Activated T-helper 1 cell treated with anti-CD3 and anti-CD28 coated beads, Interleukin-12 subunit alpha, Interleukin-12 subunit beta, Interleukin-2, Interleukin-4 antibody, amounts not matched to agents 30 ng/mL and 10 ng/mL and 1 ng/mL, durations not matched to agents 14 hours and 24 hours and 36 hours (primary cell): Measurements from ENCODE around the gene CCDC171. TPM values are rescaled to one million over a fixed set of nuclear protein-coding genes. Genes with fewer than 3 reads are reported as not detected.
"Not testable (repeated sequence)": the region's sequence is repeated elsewhere in the genome, so short reads cannot be mapped to it uniquely, and the experiment has no call there.

Experiments used
- DNase-seq: peaks from one replicate; pipeline ENCODE4 v3.0.0; 2021; ENCODE audit warnings: low spot score
- H3K27ac Mint-ChIP-seq: one replicate; pipeline ENCODE4 v1.8.0; 2021; ENCODE audit warnings: mild to moderate bottlenecking, mixed read lengths
- H3K27me3 Mint-ChIP-seq: one replicate; pipeline ENCODE4 v1.8.0; 2022; ENCODE audit warnings: mild to moderate bottlenecking, moderate library complexity, mixed read lengths; ENCODE audit not compliant: insufficient read depth
- H3K36me3 Mint-ChIP-seq: one replicate; pipeline ENCODE4 v1.8.0; 2021; ENCODE audit warnings: low read depth, mixed read lengths
- H3K4me1 Mint-ChIP-seq: one replicate; pipeline ENCODE4 v1.8.0; 2021; ENCODE audit warnings: low read depth, mixed read lengths
- H3K4me3 Mint-ChIP-seq: one replicate; pipeline ENCODE4 v1.8.0; 2021; ENCODE audit warnings: mild to moderate bottlenecking, moderate library complexity, mixed read lengths
- H3K9me3 Mint-ChIP-seq: one replicate; pipeline ENCODE4 v1.8.0; 2021; ENCODE audit warnings: mixed read lengths
- intact Hi-C: fragments of 100-400 bp; cut with micrococcal nuclease; formaldehyde crosslinking; loops from one replicate; pipeline ENCODE4 v1.15.1; 2024
- total RNA-seq: library from RNA; stranded (reverse); gene quantifications from 2 replicates; pipeline ENCODE4 v1.2.3, GENCODE V29; 2022

Gene CCDC171
- total RNA-seq, 1 donor from 2014 or later = 2.0 TPM

GRCh38 chr9:15761551-15761950, 208.7 kb downstream of the CCDC171 start:
- Mint-ChIP-seq H3K27ac (no peak overlapping the region), H3K36me3 (no peaks in the 10 kb centered on the region), H3K9me3 (no peaks in the 10 kb centered on the region), H3K4me3 (no peak overlapping the region), H3K4me1 (no peaks in the 10 kb centered on the region), H3K27me3 (no peaks in the 10 kb centered on the region)
- DNase-seq = no peak
- intact Hi-C loops = no loop called here

GRCh38 chr9:15763371-15763770, 210.5 kb downstream of the CCDC171 start:
- H3K4me3 Mint-ChIP-seq = no peak overlapping the region
- intact Hi-C loops = no loop called here
- H3K9me3 Mint-ChIP-seq = no peaks in the 10 kb centered on the region

GRCh38 chr9:15764131-15764530, 211.3 kb downstream of the CCDC171 start:
- intact Hi-C loops = no loop called here
- Mint-ChIP-seq H3K27me3 (no peaks in the 10 kb centered on the region), H3K4me1 (no peaks in the 10 kb centered on the region), H3K4me3 (no peak overlapping the region), H3K36me3 (no peaks in the 10 kb centered on the region), H3K27ac (no peak overlapping the region), H3K9me3 (no peaks in the 10 kb centered on the region)
- DNase-seq = no peak

More at GRCh38 chr9:15763371-15763770, 210.5 kb downstream of the CCDC171 start:
- Mint-ChIP-seq H3K36me3 (no peaks in the 10 kb centered on the region), H3K4me1 (no peaks in the 10 kb centered on the region), H3K27me3 (no peaks in the 10 kb centered on the region), H3K27ac (no peak overlapping the region)
- DNase-seq = no peak

GRCh38 chr9:15769547-15769946, 216.7 kb downstream of the CCDC171 start:
- Mint-ChIP-seq H3K27me3 (no peaks in the 10 kb centered on the region), H3K4me3 (no peak overlapping the region), H3K36me3 (no peaks in the 10 kb centered on the region), H3K9me3 (no peaks in the 10 kb centered on the region), H3K27ac (no peak overlapping the region), H3K4me1 (no peaks in the 10 kb centered on the region)
- intact Hi-C loops = no loop called here
- no peak for DNase-seq

- intact Hi-C loops = no loop called here
- H3K36me3 Mint-ChIP-seq = no peaks in the 10 kb centered on the region
- H3K27me3 Mint-ChIP-seq = no peaks in the 10 kb centered on the region
- no peaks in the 10 kb centered on the region for H3K9me3 Mint-ChIP-seq
- no peak overlapping the region for H3K4me3 Mint-ChIP-seq
- DNase-seq = no peak
- H3K4me1 Mint-ChIP-seq = no peaks in the 10 kb centered on the region
- H3K27ac Mint-ChIP-seq = no peak overlapping the region
These were observed 226.0 kb downstream of the CCDC171 start for GRCh38 chr9:15778861-15779260.

GRCh38 chr9:15782106-15782505, 229.3 kb downstream of the CCDC171 start:
- no peaks in the 10 kb centered on the region for H3K4me1 Mint-ChIP-seq
- intact Hi-C loops = no loop called here

GRCh38 chr9:15785584-15785983, 232.7 kb downstream of the CCDC171 start:
- intact Hi-C loops = no loop called here
- H3K36me3 Mint-ChIP-seq = no peaks in the 10 kb centered on the region
- H3K27ac Mint-ChIP-seq = no peak overlapping the region
- no peaks in the 10 kb centered on the region for H3K27me3 Mint-ChIP-seq
- H3K4me3 Mint-ChIP-seq = no peak overlapping the region
- no peaks in the 10 kb centered on the region for H3K9me3 Mint-ChIP-seq
- no peaks in the 10 kb centered on the region for H3K4me1 Mint-ChIP-seq
- DNase-seq = no peak

More at GRCh38 chr9:15782106-15782505, 229.3 kb downstream of the CCDC171 start:
- no peak for DNase-seq
- no peak overlapping the region for H3K4me3 Mint-ChIP-seq
- no peaks in the 10 kb centered on the region for H3K9me3 Mint-ChIP-seq
- no peaks in the 10 kb centered on the region for H3K27me3 Mint-ChIP-seq
- no peaks in the 10 kb centered on the region for H3K36me3 Mint-ChIP-seq
- no peak overlapping the region for H3K27ac Mint-ChIP-seq

GRCh38 chr9:15786616-15787015, 233.8 kb downstream of the CCDC171 start:
- H3K36me3 Mint-ChIP-seq = no peaks in the 10 kb centered on the region
- no peaks in the 10 kb centered on the region for H3K9me3 Mint-ChIP-seq
- no peak for DNase-seq
- no peak overlapping the region for H3K4me3 Mint-ChIP-seq
- no peaks in the 10 kb centered on the region for H3K4me1 Mint-ChIP-seq
- H3K27ac Mint-ChIP-seq = no peak overlapping the region
- H3K27me3 Mint-ChIP-seq = no peaks in the 10 kb centered on the region
- intact Hi-C loops = no loop called here

- intact Hi-C loops, H3K27me3 Mint-ChIP-seq, H3K9me3 Mint-ChIP-seq, H3K4me3 Mint-ChIP-seq, DNase-seq, H3K36me3 Mint-ChIP-seq, H3K4me1 Mint-ChIP-seq, H3K27ac Mint-ChIP-seq: not testable (repeated sequence)
These were observed 257.5 kb downstream of the CCDC171 start for GRCh38 chr9:15810219-15810899.

GRCh38 chr9:15813076-15813475, 260.2 kb downstream of the CCDC171 start:
- Mint-ChIP-seq H3K9me3 (peaks cover 5% of the 10 kb centered on the region), H3K36me3 (no peaks in the 10 kb centered on the region), H3K4me3 (no peak overlapping the region), H3K27me3 (no peaks in the 10 kb centered on the region), H3K4me1 (no peaks in the 10 kb centered on the region), H3K27ac (no peak overlapping the region)
- intact Hi-C loops = no loop called here
- no peak for DNase-seq

GRCh38 chr9:15824310-15824709, 271.5 kb downstream of the CCDC171 start:
- Mint-ChIP-seq H3K36me3 (no peaks in the 10 kb centered on the region), H3K4me3 (no peak overlapping the region), H3K27ac (no peak overlapping the region), H3K4me1 (no peaks in the 10 kb centered on the region), H3K27me3 (no peaks in the 10 kb centered on the region), H3K9me3 (no peaks in the 10 kb centered on the region)
- no peak for DNase-seq
- intact Hi-C loops = no loop called here

- no peaks in the 10 kb centered on the region for H3K9me3 Mint-ChIP-seq
- no peaks in the 10 kb centered on the region for H3K4me1 Mint-ChIP-seq
- intact Hi-C loops = no loop called here
- no peak overlapping the region for H3K4me3 Mint-ChIP-seq
- no peak for DNase-seq
- peaks cover 2% of the 10 kb centered on the region for H3K27me3 Mint-ChIP-seq
- no peaks in the 10 kb centered on the region for H3K36me3 Mint-ChIP-seq
- H3K27ac Mint-ChIP-seq = no peak overlapping the region
These were observed 278.5 kb downstream of the CCDC171 start for GRCh38 chr9:15831384-15831783.

GRCh38 chr9:15834541-15834940, 281.7 kb downstream of the CCDC171 start:
- Mint-ChIP-seq H3K36me3 (no peaks in the 10 kb centered on the region), H3K9me3 (no peaks in the 10 kb centered on the region), H3K4me1 (no peaks in the 10 kb centered on the region), H3K27me3 (peaks cover 2% of the 10 kb centered on the region), H3K27ac (no peak overlapping the region), H3K4me3 (no peak overlapping the region)
- DNase-seq = no peak
- intact Hi-C loops = no loop called here
